ENCODE results near the gene MROH7.

MROH7 gene

GRCh38 chr1:54599211-54599823 lies 42.3 kb upstream of the MROH7 start:
- no peak for TF ChIP-seq CTCF (conservative IDR thresholded peaks at IDR 0.05)
- no peak overlapping the region for H3K27ac ChIP-seq

- no peak overlapping the region for H3K27ac ChIP-seq
- no peak for TF ChIP-seq CTCF (conservative IDR thresholded peaks at IDR 0.05)
These were observed 40.5 kb upstream of the MROH7 start for GRCh38 chr1:54600947-54601721.

- no peak for TF ChIP-seq CTCF (conservative IDR thresholded peaks at IDR 0.05)
- no peak overlapping the region for H3K27ac ChIP-seq
These were observed 39.9 kb upstream of the MROH7 start for GRCh38 chr1:54601730-54602129.

GRCh38 chr1:54602554-54602953 lies 39.0 kb upstream of the MROH7 start:
- TF ChIP-seq CTCF (conservative IDR thresholded peaks at IDR 0.05), result no peak
- no peak overlapping the region for H3K27ac ChIP-seq

GRCh38 chr1:54603241-54603640 lies 38.3 kb upstream of the MROH7 start:
- no peak for TF ChIP-seq CTCF (conservative IDR thresholded peaks at IDR 0.05)
- no peak overlapping the region for H3K27ac ChIP-seq

GRCh38 chr1:54604051-54604450 lies 37.5 kb upstream of the MROH7 start:
- no peak for TF ChIP-seq CTCF (conservative IDR thresholded peaks at IDR 0.05)
- H3K27ac ChIP-seq, result no peak overlapping the region

- H3K27ac ChIP-seq, result no peak overlapping the region
- no peak for TF ChIP-seq CTCF (conservative IDR thresholded peaks at IDR 0.05)
These were observed 36.8 kb upstream of the MROH7 start for GRCh38 chr1:54604572-54605370.

All from VCaP (cell line).